B cell (primary cell): ENCODE data around the gene R3HDM4. TPM values are rescaled to one million over a fixed set of nuclear protein-coding genes. Genes with fewer than 3 reads are reported as not detected.
A peak's percentile ranks its signal among the peaks of the same experiment; 100 is the strongest.

Source experiments
- ATAC-seq: fragments of 200-7000 bp; cut with Tn5 transposase; one replicate; pipeline ENCODE4 v1.10.0; 2021; ENCODE audit warnings: low read depth, mild to moderate bottlenecking, moderate number of reproducible peaks, moderate library complexity
- CTCF ChIA-PET: fragments of 350-600 bp; sonication (Branson Sonifier 250); formaldehyde crosslinking; loops from one replicate; lab custom pipeline; 2021; ENCODE audit warnings: antibody characterized with exemption, inconsistent platforms; lab: Charles Lee
- POLR2A ChIA-PET: fragments of 350-600 bp; sonication (Branson Sonifier 250); formaldehyde crosslinking; loops from one replicate; lab custom pipeline; 2021; ENCODE audit warnings: antibody characterized with exemption; lab: Charles Lee
- DNase-seq: peaks from one replicate; pipeline ENCODE4 v3.0.0; 2013
- H2AFZ ChIP-seq: 2 replicates; pipeline ENCODE4 v1.6.1; 2012; ENCODE audit warnings: mild to moderate bottlenecking, low read depth, low read length; ENCODE audit not compliant: insufficient read depth, poor library complexity, severe bottlenecking
- H3K27ac ChIP-seq, 2 donors: 1 replicate in 1 of 2; 2 replicates in 1 of 2; pipeline ENCODE4 v1.5.1; 2012 to 2013; ENCODE audit warnings: low read length in 2 of 2, mild to moderate bottlenecking in 2 of 2, moderate library complexity in 1 of 2
- H3K27me3 ChIP-seq, 4 experiments: fragments of 200-600 bp in 1 of 4; sonication (generic) in 1 of 4; replicated peaks in 1 of 4; 1 replicate in 2 of 4; 2 replicates in 2 of 4; pipeline versions ENCODE4 v1.6.1 to v1.7.0; 2013 to 2016; ENCODE audit warnings: low read length in 3 of 4, mild to moderate bottlenecking in 2 of 4, mixed read lengths in 1 of 4, moderate library complexity in 1 of 4; ENCODE audit not compliant: insufficient read depth in 4 of 4, control insufficient read depth in 3 of 4; ENCODE audit errors: control extremely low read depth in 1 of 4
- H3K36me3 ChIP-seq, 2 experiments: replicated peaks in 1 of 2; 1 replicate in 1 of 2; 2 replicates in 1 of 2; pipeline versions ENCODE4 v1.6.1 to v1.7.1; 2013; ENCODE audit warnings: low read length in 1 of 2; ENCODE audit not compliant: insufficient read depth in 2 of 2, control insufficient read depth in 1 of 2; ENCODE audit errors: control extremely low read depth in 1 of 2, extremely low read depth in 1 of 2
- H3K4me1 ChIP-seq, 2 donors: fragments of 200-600 bp in 1 of 2; sonication (generic) in 1 of 2; 1 replicate in 1 of 2; 2 replicates in 1 of 2; pipeline versions ENCODE4 v1.5.1 to v1.6.1; 2013 to 2017; ENCODE audit warnings: low read length in 2 of 2; ENCODE audit not compliant: control insufficient read depth in 2 of 2, insufficient read depth in 2 of 2
- H3K4me2 ChIP-seq: replicated peaks from 2 replicates; pipeline ENCODE3; 2012; ENCODE audit warnings: mild to moderate bottlenecking, low read depth, low read length; ENCODE audit not compliant: poor library complexity, severe bottlenecking
- H3K4me3 ChIP-seq, 5 experiments: fragments of 200-600 bp in 1 of 5; sonication (generic) in 1 of 5; 1 replicate in 3 of 5; 2 replicates in 2 of 5; pipeline versions ENCODE4 v1.5.1 to v1.7.0; 2011 to 2016; ENCODE audit warnings: low read length in 4 of 5, mild to moderate bottlenecking in 4 of 5, low read depth in 2 of 5, control low read depth in 1 of 5, moderate library complexity in 1 of 5; ENCODE audit not compliant: insufficient read depth in 1 of 5; ENCODE audit errors: control extremely low read depth in 1 of 5, extremely low read depth in 1 of 5
- H3K79me2 ChIP-seq: fragments of 200-600 bp; sonication (generic); one replicate; pipeline ENCODE4 v1.6.0; 2016; ENCODE audit warnings: low read length; ENCODE audit not compliant: control insufficient read depth, insufficient read depth
- H3K9ac ChIP-seq: fragments of 200-600 bp; sonication (generic); 2 replicates; pipeline ENCODE4 v1.6.1; 2017; ENCODE audit warnings: mild to moderate bottlenecking, low read length, moderate library complexity
- H3K9me3 ChIP-seq, 3 donors: one replicate each; pipeline versions ENCODE4 v1.6.1 to v1.7.1; 2013; ENCODE audit warnings: low read length in 2 of 3; ENCODE audit not compliant: control insufficient read depth in 2 of 3, insufficient read depth in 1 of 3; ENCODE audit errors: control extremely low read depth in 1 of 3
- H4K20me1 ChIP-seq: 2 replicates; pipeline ENCODE4 v1.6.0; 2012; ENCODE audit warnings: mild to moderate bottlenecking, low read length; ENCODE audit not compliant: insufficient read depth, control insufficient read depth, poor library complexity, severe bottlenecking
- H3K27ac Mint-ChIP-seq: one replicate; pipeline ENCODE4 v1.8.0; 2021; ENCODE audit warnings: mixed read lengths
- H3K27me3 Mint-ChIP-seq: one replicate; pipeline ENCODE4 v1.8.0; 2021; ENCODE audit warnings: mixed read lengths
- H3K4me1 Mint-ChIP-seq: one replicate; pipeline ENCODE4 v1.8.0; 2021; ENCODE audit warnings: mixed read lengths
- H3K4me3 Mint-ChIP-seq: one replicate; pipeline ENCODE4 v1.8.0; 2021; ENCODE audit warnings: mixed read lengths
- H3K9me3 Mint-ChIP-seq: one replicate; pipeline ENCODE4 v1.8.0; 2022; ENCODE audit warnings: mixed read lengths; ENCODE audit not compliant: insufficient read depth
- CTCF ChIP-seq: fragments of 200-600 bp; IDR thresholded peaks from one replicate; pipeline ENCODE4 v1.8.0; 2022; ENCODE audit warnings: antibody characterized with exemption, mild to moderate bottlenecking
- EZH2 ChIP-seq: IDR thresholded peaks from 2 replicates; pipeline ENCODE4 v1.6.1; 2012; ENCODE audit warnings: borderline replicate concordance, low read depth, mild to moderate bottlenecking, moderate library complexity, low read length; ENCODE audit not compliant: insufficient read depth, poor library complexity, severe bottlenecking
- WGBS: methylation state at CpG from one replicate; pipeline ENCODE4 v1.1.5; 2013; ENCODE audit warnings: missing lambda C conversion rate; ENCODE audit not compliant: insufficient coverage; 5-methylcytosine and 5-hydroxymethylcytosine counted together
- intact Hi-C: fragments of 100-400 bp; cut with micrococcal nuclease; formaldehyde crosslinking; loops from one replicate; pipeline ENCODE4 v1.10.0; 2022
- polyA plus RNA-seq: library from polyadenylated mRNA; depleted of rRNA; stranded (reverse); fragments of >200 nt; gene quantifications from 2 replicates; pipeline ENCODE4 v1.2.3, GENCODE V29; 2012
- total RNA-seq, 2 donors: library from RNA; stranded (reverse); fragments of 120-200 nt in 1 of 2; gene quantifications; 1 replicate in 1 of 2; 2 replicates in 1 of 2; pipeline versions ENCODE4 v1.2.3 to v1.2.4, GENCODE V29; 2013 to 2022

Gene R3HDM4
- total and polyA plus RNA-seq, 2 donors (not counting 1 experiment from before 2014, with no cell fraction given), result 168 to 176 TPM

- no peaks in the 10 kb centered on the region for H3K36me3 ChIP-seq
- ATAC-seq, result no peak
- no peak overlapping the region for H3K4me3 Mint-ChIP-seq
- peaks cover 34% of the 10 kb centered on the region for H3K79me2 ChIP-seq
- WGBS, result 98% methylated on average over 16 of the region's 17 CpGs
- peaks cover 34 to 44% of the 10 kb centered on the region in 2 donors for H3K4me1 ChIP-seq
- POLR2A ChIA-PET, result interaction anchor here (0.6 to 1.2 kb wide), 4 partner anchors 10 to 189 kb away, joined by 3 to 6 read pairs (median 3); no protein-coding TSS in a partner anchor
- no peak for DNase-seq
- H3K9me3 ChIP-seq, result peaks cover 0 to 10% (median 0%) of the 10 kb centered on the region in 3 donors
- H2AFZ ChIP-seq, result no peak overlapping the region
- no peaks in the 10 kb centered on the region for H3K9me3 Mint-ChIP-seq
- H3K4me2 ChIP-seq, result no peak overlapping the region
- TF ChIP-seq EZH2 (no peak), CTCF (no peak)
- intact Hi-C loops, result no loop called here
- no peaks in the 10 kb centered on the region for H3K27me3 Mint-ChIP-seq
- H3K27ac Mint-ChIP-seq, result no peak overlapping the region
- no peaks in the 10 kb centered on the region for H3K27me3 ChIP-seq
- no peak overlapping the region for H3K9ac ChIP-seq
- H3K4me3 ChIP-seq, result no peak overlapping the region
- H3K4me1 Mint-ChIP-seq, result peaks cover 48% of the 10 kb centered on the region
- H3K27ac ChIP-seq, result no peak overlapping the region
- CTCF ChIA-PET, result no interaction called here
- H4K20me1 ChIP-seq, result peaks cover 25% of the 10 kb centered on the region
Observed at GRCh38 chr19:943551-944170, 30.6 kb upstream of the R3HDM4 start.

- Histone ChIP-seq H3K4me2 (peak overlapping the region; percentile 96), H3K27me3 (no peaks in the 10 kb centered on the region), H4K20me1 (peaks cover 25% of the 10 kb centered on the region), H3K9ac (no peak overlapping the region), H3K79me2 (peaks cover 42% of the 10 kb centered on the region), H2AFZ (no peak overlapping the region), H3K27ac (no peak overlapping the region), H3K4me1 (peaks cover 22 to 40% of the 10 kb centered on the region in 2 donors), H3K9me3 (peaks cover 0 to 19% (median 3%) of the 10 kb centered on the region in 3 donors), H3K4me3 (no peak overlapping the region), H3K36me3 (peaks cover 2% of the 10 kb centered on the region in 2 experiments)
- CTCF ChIA-PET, result no interaction called here
- Mint-ChIP-seq H3K4me1 (peaks cover 42% of the 10 kb centered on the region), H3K9me3 (peaks cover 2% of the 10 kb centered on the region), H3K27me3 (no peaks in the 10 kb centered on the region), H3K27ac (no peak overlapping the region), H3K4me3 (no peak overlapping the region)
- POLR2A ChIA-PET, result interaction anchor here (0.5 kb wide), 1 partner anchor 44 kb away, joined by 3 read pairs; no protein-coding TSS in a partner anchor
- ATAC-seq (no peak), DNase-seq (no peak)
- no peak for TF ChIP-seq CTCF
- no peak for TF ChIP-seq EZH2
- intact Hi-C loops, result no loop called here
- 95% methylated on average over 32 of the region's 32 CpGs for WGBS
Observed at GRCh38 chr19:942133-942645, 29.2 kb upstream of the R3HDM4 start.
